Parathyroid adenoma (tissue), 2 donors: Measurements from ENCODE around the gene CECR2.

Experiments
- H2AFZ ChIP-seq: fragments of 300-600 bp; sonication (generic); one replicate; pipeline ENCODE4 v1.7.0; 2017; ENCODE audit warnings: antibody characterized with exemption, mild to moderate bottlenecking
- H3K27ac ChIP-seq: fragments of 300-600 bp; sonication (generic); one replicate; pipeline ENCODE4 v1.7.0; 2017
- H3K27me3 ChIP-seq: fragments of 300-600 bp; sonication (generic); one replicate; pipeline ENCODE4 v1.7.0; 2017; ENCODE audit warnings: low read length; ENCODE audit not compliant: control insufficient read depth, insufficient read depth
- H3K36me3 ChIP-seq: fragments of 300-600 bp; sonication (generic); one replicate; pipeline ENCODE4 v1.7.0; 2017; ENCODE audit warnings: low read length; ENCODE audit not compliant: control insufficient read depth, insufficient read depth
- H3K4me1 ChIP-seq: fragments of 300-600 bp; sonication (generic); one replicate; pipeline ENCODE4 v1.7.0; 2017; ENCODE audit warnings: control low read depth
- H3K4me2 ChIP-seq: fragments of 300-600 bp; sonication (generic); one replicate; pipeline ENCODE4 v1.7.0; 2017; ENCODE audit warnings: low read length
- H3K4me3 ChIP-seq: fragments of 300-600 bp; sonication (generic); one replicate; pipeline ENCODE4 v1.7.0; 2017; ENCODE audit warnings: low read depth, low read length
- H3K79me2 ChIP-seq: fragments of 300-600 bp; sonication (generic); one replicate; pipeline ENCODE4 v1.7.0; 2017; ENCODE audit warnings: control low read depth
- H3K9ac ChIP-seq: fragments of 300-600 bp; sonication (generic); one replicate; pipeline ENCODE4 v1.7.0; 2017; ENCODE audit warnings: mild to moderate bottlenecking
- H3K9me3 ChIP-seq: fragments of 300-600 bp; sonication (generic); one replicate; pipeline ENCODE4 v1.7.0; 2017; ENCODE audit warnings: low read length; ENCODE audit not compliant: control insufficient read depth
- CTCF ChIP-seq: fragments of 300-600 bp; sonication (generic); IDR thresholded peaks from one replicate; pipeline ENCODE4 v1.7.0; 2017; ENCODE audit warnings: antibody characterized with exemption, mild to moderate bottlenecking
- donor health status: primary hyperparathyroidism.

CECR2 gene

DNA sequence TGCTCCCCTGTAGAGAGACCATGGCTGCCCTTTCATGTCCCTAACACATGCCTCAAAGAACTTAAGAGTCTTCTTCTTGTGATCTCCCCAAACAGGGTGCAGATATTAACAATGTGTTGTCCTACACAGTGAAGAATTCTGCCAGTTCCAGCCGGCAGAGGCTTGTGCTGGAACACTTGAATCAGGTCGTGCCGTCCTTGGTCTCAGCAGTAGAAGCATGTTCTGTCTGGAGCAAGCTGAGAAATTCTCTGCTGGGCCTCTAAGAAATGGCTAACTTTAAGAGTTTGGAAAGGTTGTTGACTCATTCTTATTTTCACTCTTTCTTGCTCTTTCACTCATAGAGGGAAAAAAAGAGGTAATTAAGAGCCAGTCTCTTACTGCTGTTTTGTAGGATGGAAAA lies 123.0 kb downstream of the CECR2 start:
- no peak overlapping the region for H3K4me2 ChIP-seq
- H3K4me3 ChIP-seq: no peak overlapping the region
- H3K36me3 ChIP-seq: no peaks in the 10 kb centered on the region
- no peaks in the 10 kb centered on the region for H3K27me3 ChIP-seq
- no peak overlapping the region for H2AFZ ChIP-seq
- no peak overlapping the region for H3K27ac ChIP-seq
- TF ChIP-seq CTCF: no peak
- no peak overlapping the region for H3K9ac ChIP-seq
- H3K79me2 ChIP-seq: no peaks in the 10 kb centered on the region
- no peaks in the 10 kb centered on the region for H3K4me1 ChIP-seq
- no peaks in the 10 kb centered on the region for H3K9me3 ChIP-seq

DNA sequence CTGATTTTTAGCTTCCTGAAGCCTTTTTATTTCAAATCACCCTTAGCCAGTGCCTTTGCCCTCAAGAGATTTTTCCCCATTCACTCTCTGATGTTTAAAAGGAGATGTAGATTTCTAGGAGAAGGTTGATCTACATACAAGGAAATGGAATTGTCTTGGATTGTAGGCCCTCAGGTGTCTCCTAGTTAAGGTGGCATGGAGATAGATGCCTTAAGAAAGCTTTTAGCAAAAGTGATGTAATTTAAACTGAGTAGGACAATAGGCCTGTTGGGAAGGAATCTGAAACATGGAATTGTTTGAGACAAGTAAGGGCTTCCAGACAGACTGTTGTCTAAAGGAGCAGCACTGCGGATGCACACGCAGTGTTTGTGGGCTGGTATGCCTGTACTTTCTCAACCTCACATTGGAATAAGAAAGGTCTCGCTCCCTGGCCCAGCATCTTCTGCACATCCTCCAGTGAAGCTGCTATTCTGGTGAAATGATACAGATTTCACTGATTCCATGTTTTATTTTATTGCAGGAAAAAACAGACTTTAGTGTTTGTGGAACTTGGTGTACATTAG lies 124.2 kb downstream of the CECR2 start:
- no peaks in the 10 kb centered on the region for H3K79me2 ChIP-seq
- no peaks in the 10 kb centered on the region for H3K9me3 ChIP-seq
- no peaks in the 10 kb centered on the region for H3K27me3 ChIP-seq
- H3K27ac ChIP-seq: no peak overlapping the region
- no peaks in the 10 kb centered on the region for H3K4me1 ChIP-seq
- TF ChIP-seq CTCF: no peak
- H3K4me3 ChIP-seq: no peak overlapping the region
- H3K36me3 ChIP-seq: no peaks in the 10 kb centered on the region
- H3K9ac ChIP-seq: no peak overlapping the region
- no peak overlapping the region for H2AFZ ChIP-seq
- no peak overlapping the region for H3K4me2 ChIP-seq

- H2AFZ ChIP-seq: no peak overlapping the region
- no peaks in the 10 kb centered on the region for H3K4me1 ChIP-seq
- H3K79me2 ChIP-seq: no peaks in the 10 kb centered on the region
Measured at GRCh38 chr22:17496841-17497240, 127.6 kb downstream of the CECR2 start.

GRCh38 chr22:17501679-17502285 lies 132.5 kb downstream of the CECR2 start:
- TF ChIP-seq CTCF: peak; percentile 59
- Histone ChIP-seq H3K79me2 (no peaks in the 10 kb centered on the region), H3K4me1 (no peaks in the 10 kb centered on the region), H3K27ac (no peak overlapping the region), H3K9ac (no peak overlapping the region), H3K9me3 (no peaks in the 10 kb centered on the region), H3K4me3 (no peak overlapping the region), H2AFZ (no peak overlapping the region), H3K36me3 (no peaks in the 10 kb centered on the region), H3K4me2 (no peak overlapping the region), H3K27me3 (no peaks in the 10 kb centered on the region)

More at GRCh38 chr22:17496841-17497240, 127.6 kb downstream of the CECR2 start:
- Histone ChIP-seq H3K9ac (no peak overlapping the region), H3K36me3 (no peaks in the 10 kb centered on the region), H3K27me3 (no peaks in the 10 kb centered on the region), H3K4me2 (no peak overlapping the region), H3K9me3 (no peaks in the 10 kb centered on the region), H3K4me3 (no peak overlapping the region), H3K27ac (no peak overlapping the region)
- no peak for TF ChIP-seq CTCF

GRCh38 chr22:17508110-17508509 lies 138.8 kb downstream of the CECR2 start:
- no peaks in the 10 kb centered on the region for H3K27me3 ChIP-seq
- no peaks in the 10 kb centered on the region for H3K9me3 ChIP-seq
- H3K79me2 ChIP-seq: no peaks in the 10 kb centered on the region
- H3K27ac ChIP-seq: no peak overlapping the region
- no peak overlapping the region for H3K4me3 ChIP-seq
- H3K4me2 ChIP-seq: no peak overlapping the region
- TF ChIP-seq CTCF: no peak
- H3K9ac ChIP-seq: no peak overlapping the region
- H2AFZ ChIP-seq: no peak overlapping the region
- H3K36me3 ChIP-seq: no peaks in the 10 kb centered on the region
- no peaks in the 10 kb centered on the region for H3K4me1 ChIP-seq
